Measurements from ENCODE around the gene FBLIM1. TPM values are rescaled to one million over a fixed set of nuclear protein-coding genes. Genes with fewer than 3 reads are reported as not detected.

FBLIM1 gene
- total RNA-seq, 3 donors from 2014 or later: 154 to 268 (median 260) TPM

GRCh38 chr1:15796086-15796462 lies 37.5 kb downstream of the FBLIM1 start:
- Histone ChIP-seq H3K9me3 (no peaks in the 10 kb centered on the region), H3K4me3 (no peak overlapping the region), H3K36me3 (ENCODE audit: low read depth) (no peaks in the 10 kb centered on the region), H3K4me1 (ENCODE audit: low read depth) (peaks cover 58% of the 10 kb centered on the region)
- intact Hi-C loops (cut with DNase I, micrococcal nuclease): no loop called here
- TF ChIP-seq CTCF (IDR thresholded peaks at IDR 0.05): no peak
- ATAC-seq: no peak
- DNase-seq: peak in 1 of 3 donors; percentile 36

- ATAC-seq (no peak), DNase-seq (peak in 1 of 3 donors; percentile 42)
- no peak for TF ChIP-seq CTCF (IDR thresholded peaks at IDR 0.05)
- Histone ChIP-seq H3K9me3 (no peaks in the 10 kb centered on the region), H3K4me3 (no peak overlapping the region), H3K36me3 (ENCODE audit: low read depth) (no peaks in the 10 kb centered on the region), H3K4me1 (ENCODE audit: low read depth) (peaks cover 54% of the 10 kb centered on the region)
- intact Hi-C loops (cut with DNase I, micrococcal nuclease): no loop called here
Observed at GRCh38 chr1:15797614-15798390, 39.2 kb downstream of the FBLIM1 start.

- Histone ChIP-seq H3K36me3 (ENCODE audit: low read depth) (no peaks in the 10 kb centered on the region), H3K4me3 (no peak overlapping the region), H3K4me1 (ENCODE audit: low read depth) (peaks cover 48% of the 10 kb centered on the region), H3K9me3 (no peaks in the 10 kb centered on the region)
- intact Hi-C loops (cut with DNase I, micrococcal nuclease): no loop called here
- peak in 2 of 3 donors; percentile 59 to 76 for DNase-seq
- TF ChIP-seq CTCF (IDR thresholded peaks at IDR 0.05): no peak
- ATAC-seq: peak; percentile 27
Observed at GRCh38 chr1:15799004-15799867, 40.6 kb downstream of the FBLIM1 start.

- Histone ChIP-seq H3K36me3 (ENCODE audit: low read depth) (no peaks in the 10 kb centered on the region), H3K9me3 (no peaks in the 10 kb centered on the region), H3K4me1 (ENCODE audit: low read depth) (peaks cover 39% of the 10 kb centered on the region), H3K4me3 (no peak overlapping the region)
- no peak for TF ChIP-seq CTCF (IDR thresholded peaks at IDR 0.05)
- DNase-seq (peak; percentile 87 to 92 (median 91)), ATAC-seq (peak; percentile 85)
- intact Hi-C loops (cut with DNase I, micrococcal nuclease): loop anchor here in 1 of 2 donors (10.0 kb wide), 1 partner anchor 195 kb away; no protein-coding TSS in a partner anchor
Observed at GRCh38 chr1:15799928-15800835, 41.6 kb downstream of the FBLIM1 start.
